Brain pericyte (primary cell): ENCODE data around the gene TTC27.
"Not testable (repeated sequence)": the region's sequence is repeated elsewhere in the genome, so short reads cannot be mapped to it uniquely, and the experiment has no call there.

ENCODE experiments used
- DNase-seq: peaks from one replicate; pipeline ENCODE4 v3.0.0-alpha.2; 2012; ENCODE audit warnings: low read depth, low spot score

Gene TTC27

GRCh38 chr2:32754676-32755075 lies 126.8 kb downstream of the TTC27 start:
- not testable (repeated sequence) for DNase-seq

- DNase-seq = no peak
Measured at GRCh38 chr2:32755666-32756065, 127.8 kb downstream of the TTC27 start.

- DNase-seq = no peak
Measured at GRCh38 chr2:32756074-32756727, 128.4 kb downstream of the TTC27 start.

GRCh38 chr2:32758232-32758631 lies 130.4 kb downstream of the TTC27 start:
- no peak for DNase-seq

GRCh38 chr2:32760628-32761027 lies 132.8 kb downstream of the TTC27 start:
- no peak for DNase-seq

- no peak for DNase-seq
Measured at GRCh38 chr2:32768387-32769174, 140.7 kb downstream of the TTC27 start.

- no peak for DNase-seq
Measured at GRCh38 chr2:32770360-32770759, 142.5 kb downstream of the TTC27 start.

- DNase-seq = peak; percentile 5
Measured at GRCh38 chr2:32772638-32773447, 145.0 kb downstream of the TTC27 start.

- no peak for DNase-seq
Measured at GRCh38 chr2:32773448-32773808, 145.6 kb downstream of the TTC27 start.

- no peak for DNase-seq
Measured at GRCh38 chr2:32775954-32776353, 148.1 kb downstream of the TTC27 start.

- DNase-seq = no peak
Measured at GRCh38 chr2:32777714-32778113, 149.9 kb downstream of the TTC27 start.

GRCh38 chr2:32780961-32781360 lies 153.1 kb downstream of the TTC27 start:
- no peak for DNase-seq

- no peak for DNase-seq
Measured at GRCh38 chr2:32783469-32783868, 155.6 kb downstream of the TTC27 start.

GRCh38 chr2:32783933-32784332 lies 156.1 kb downstream of the TTC27 start:
- no peak for DNase-seq

- no peak for DNase-seq
Measured at GRCh38 chr2:32787207-32787606, 159.4 kb downstream of the TTC27 start.

GRCh38 chr2:32788114-32788513 lies 160.3 kb downstream of the TTC27 start:
- DNase-seq = no peak

GRCh38 chr2:32792416-32792815 lies 164.6 kb downstream of the TTC27 start:
- no peak for DNase-seq

- no peak for DNase-seq
Measured at GRCh38 chr2:32798829-32799228, 171.0 kb downstream of the TTC27 start.

- DNase-seq = no peak
Measured at GRCh38 chr2:32801741-32802140, 173.9 kb downstream of the TTC27 start.

- no peak for DNase-seq
Measured at GRCh38 chr2:32802877-32803276, 175.0 kb downstream of the TTC27 start.

- no peak for DNase-seq
Measured at GRCh38 chr2:32804205-32804604, 176.4 kb downstream of the TTC27 start.
